CD14-positive monocyte (primary cell): ENCODE data around the gene RASAL2. TPM values are rescaled to one million over a fixed set of nuclear protein-coding genes. Genes with fewer than 3 reads are reported as not detected.

ENCODE experiments used
- DNase-seq, 3 donors: peaks; one replicate each; pipeline ENCODE4 v3.0.0-alpha.2; 2011 to 2022
- H2AFZ ChIP-seq: 2 replicates; pipeline ENCODE4 v1.6.0; 2012; ENCODE audit warnings: mild to moderate bottlenecking, low read depth, low read length, inconsistent platforms; ENCODE audit not compliant: insufficient read depth, poor library complexity, severe bottlenecking
- H3K27ac ChIP-seq, 2 donors: 1 replicate in 1 of 2; 2 replicates in 1 of 2; pipeline ENCODE4 v1.5.1; 2012 to 2013; ENCODE audit warnings: low read length in 2 of 2, control low read depth in 1 of 2, inconsistent platforms in 1 of 2, low read depth in 1 of 2, mild to moderate bottlenecking in 1 of 2
- H3K27me3 ChIP-seq, 2 donors: one replicate each; pipeline versions ENCODE4 v1.6.0 to v1.6.1; 2011 to 2013; ENCODE audit warnings: low read length in 2 of 2; ENCODE audit not compliant: control insufficient read depth in 2 of 2, insufficient read depth in 2 of 2
- H3K36me3 ChIP-seq, 2 donors: replicated peaks in 1 of 2; 1 replicate in 1 of 2; 2 replicates in 1 of 2; pipeline versions ENCODE4 v1.5.1 to v1.6.1; 2012 to 2013; ENCODE audit warnings: low read length in 2 of 2, control low read depth in 1 of 2, inconsistent platforms in 1 of 2, mild to moderate bottlenecking in 1 of 2; ENCODE audit not compliant: insufficient read depth in 2 of 2, control insufficient read depth in 1 of 2
- H3K4me1 ChIP-seq, 2 donors: 1 replicate in 1 of 2; 2 replicates in 1 of 2; pipeline versions ENCODE4 v1.5.1 to v1.6.1; 2012 to 2013; ENCODE audit warnings: low read length in 2 of 2, control low read depth in 1 of 2, inconsistent platforms in 1 of 2, mild to moderate bottlenecking in 1 of 2, moderate library complexity in 1 of 2; ENCODE audit not compliant: insufficient read depth in 2 of 2, control insufficient read depth in 1 of 2
- H3K4me2 ChIP-seq: replicated peaks from 2 replicates; pipeline ENCODE3; 2012; ENCODE audit warnings: low read length, moderate library complexity, mild to moderate bottlenecking; ENCODE audit not compliant: poor library complexity, severe bottlenecking; ENCODE audit errors: extremely low read depth
- H3K4me3 ChIP-seq, 3 experiments: fragments of 200-600 bp in 1 of 3; sonication (generic) in 1 of 3; replicated peaks in 1 of 3; 1 replicate in 2 of 3; 2 replicates in 1 of 3; pipeline ENCODE4 v1.5.1; 2011 to 2013; ENCODE audit warnings: low read length in 3 of 3, mild to moderate bottlenecking in 3 of 3, control low read depth in 2 of 3, low read depth in 2 of 3, inconsistent platforms in 1 of 3, moderate library complexity in 1 of 3
- H3K79me2 ChIP-seq: 2 replicates; pipeline ENCODE4 v1.6.0; 2012; ENCODE audit warnings: mild to moderate bottlenecking, control low read depth, inconsistent platforms, low read length, moderate library complexity; ENCODE audit not compliant: insufficient read depth
- H3K9ac ChIP-seq: 2 replicates; pipeline ENCODE4 v1.6.0; 2017; ENCODE audit warnings: low read length, mild to moderate bottlenecking; ENCODE audit not compliant: insufficient read depth, poor library complexity, severe bottlenecking
- H3K9me3 ChIP-seq, 2 donors: replicated peaks in 1 of 2; 1 replicate in 1 of 2; 2 replicates in 1 of 2; pipeline versions ENCODE4 v1.5.1 to v1.6.1; 2012 to 2013; ENCODE audit warnings: low read length in 2 of 2, control low read depth in 1 of 2; ENCODE audit not compliant: control insufficient read depth in 1 of 2, insufficient read depth in 1 of 2
- H4K20me1 ChIP-seq: 2 replicates; pipeline ENCODE4 v1.6.0; 2012; ENCODE audit warnings: mild to moderate bottlenecking, low read length, control low read depth, moderate library complexity; ENCODE audit not compliant: insufficient read depth
- H3K27ac Mint-ChIP-seq, 7 donors: one replicate each; pipeline ENCODE4 v1.8.0; 2020; ENCODE audit warnings: mild to moderate bottlenecking in 7 of 7, mixed read lengths in 7 of 7, moderate library complexity in 6 of 7, inconsistent platforms in 2 of 7
- H3K27me3 Mint-ChIP-seq, 3 donors: one replicate each; pipeline ENCODE4 v1.8.0; 2021 to 2022; ENCODE audit warnings: low read depth in 3 of 3, mild to moderate bottlenecking in 3 of 3, mixed read lengths in 3 of 3, moderate library complexity in 3 of 3, inconsistent platforms in 1 of 3
- H3K36me3 Mint-ChIP-seq, 2 donors: one replicate each; pipeline ENCODE4 v1.8.0; 2020; ENCODE audit warnings: mixed read lengths in 2 of 2, inconsistent platforms in 1 of 2, mild to moderate bottlenecking in 1 of 2
- H3K4me1 Mint-ChIP-seq: one replicate; pipeline ENCODE4 v1.8.0; 2020; ENCODE audit warnings: mild to moderate bottlenecking, mixed read lengths
- H3K4me3 Mint-ChIP-seq, 2 donors: one replicate each; pipeline ENCODE4 v1.8.0; 2020; ENCODE audit warnings: mild to moderate bottlenecking in 2 of 2, mixed read lengths in 2 of 2, moderate library complexity in 1 of 2
- H3K9me3 Mint-ChIP-seq, 7 donors: one replicate each; pipeline ENCODE4 v1.8.0; 2020 to 2022; ENCODE audit warnings: mixed read lengths in 7 of 7, mild to moderate bottlenecking in 6 of 7, moderate library complexity in 6 of 7, inconsistent platforms in 2 of 7
- WGBS: methylation state at CpG from one replicate; pipeline ENCODE4 v1.1.5; 2013; ENCODE audit warnings: missing lambda C conversion rate; ENCODE audit not compliant: insufficient coverage; 5-methylcytosine and 5-hydroxymethylcytosine counted together
- intact Hi-C, 2 donors: fragments of 100-400 bp; cut with micrococcal nuclease; formaldehyde crosslinking; loops; one replicate each; pipeline versions ENCODE4 v1.15.0 to v1.15.1; 2023
- polyA plus RNA-seq, 3 donors: library from polyadenylated mRNA; depleted of rRNA in 1 of 3; unstranded in 2 of 3; stranded (reverse) in 1 of 3; fragments of 300-500 nt in 2 of 3; fragments of >200 nt in 1 of 3; fragmentation: Illumina TruSeq in 2 of 3; gene quantifications; 1 replicate in 2 of 3; 2 replicates in 1 of 3; pipeline ENCODE4 v1.2.3, GENCODE V29; 2012 to 2021
- TF ChIP-seq, protein P1 (sequence below): fragments of 200-600 bp; IDR thresholded peaks from one replicate; pipeline ENCODE4 v1.8.0; 2022; ENCODE audit warnings: antibody characterized with exemption, mild to moderate bottlenecking

Gene RASAL2
- polyA plus RNA-seq, 3 donors = 0.15 to 1.00 (median 0.63) TPM

DNA sequence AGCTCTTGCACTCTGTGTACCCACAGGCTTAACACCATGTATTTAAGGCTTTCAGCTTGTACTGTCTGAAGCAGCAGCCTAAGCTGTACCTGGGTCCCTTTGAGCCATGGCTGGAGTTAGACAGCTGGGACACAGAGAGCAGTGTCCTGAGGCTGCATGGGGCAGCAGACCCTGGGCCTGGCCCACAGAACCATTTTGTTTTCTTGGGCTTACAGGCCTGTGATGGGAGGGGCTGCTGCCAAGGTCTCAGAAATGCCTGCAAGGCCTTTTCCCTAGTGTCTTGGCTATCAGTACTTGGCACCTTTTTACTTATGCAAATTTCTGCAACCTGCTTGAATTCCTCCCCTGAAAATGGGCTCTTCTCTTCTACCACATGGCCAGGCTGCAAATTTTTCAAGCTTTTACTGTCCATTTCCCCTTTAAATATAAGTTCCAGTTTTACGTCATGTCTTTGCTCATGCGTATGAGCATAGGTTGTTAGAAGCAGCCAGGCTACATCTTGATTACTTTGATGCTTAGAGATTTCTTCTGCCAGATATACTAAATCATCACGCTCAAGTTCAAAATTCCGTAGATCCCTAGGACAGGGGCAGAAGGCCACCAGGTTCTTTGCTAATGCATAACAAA is 259.0 kb downstream of the RASAL2 start:
- H2AFZ ChIP-seq = no peak overlapping the region
- TF ChIP-seq, protein P1, sequence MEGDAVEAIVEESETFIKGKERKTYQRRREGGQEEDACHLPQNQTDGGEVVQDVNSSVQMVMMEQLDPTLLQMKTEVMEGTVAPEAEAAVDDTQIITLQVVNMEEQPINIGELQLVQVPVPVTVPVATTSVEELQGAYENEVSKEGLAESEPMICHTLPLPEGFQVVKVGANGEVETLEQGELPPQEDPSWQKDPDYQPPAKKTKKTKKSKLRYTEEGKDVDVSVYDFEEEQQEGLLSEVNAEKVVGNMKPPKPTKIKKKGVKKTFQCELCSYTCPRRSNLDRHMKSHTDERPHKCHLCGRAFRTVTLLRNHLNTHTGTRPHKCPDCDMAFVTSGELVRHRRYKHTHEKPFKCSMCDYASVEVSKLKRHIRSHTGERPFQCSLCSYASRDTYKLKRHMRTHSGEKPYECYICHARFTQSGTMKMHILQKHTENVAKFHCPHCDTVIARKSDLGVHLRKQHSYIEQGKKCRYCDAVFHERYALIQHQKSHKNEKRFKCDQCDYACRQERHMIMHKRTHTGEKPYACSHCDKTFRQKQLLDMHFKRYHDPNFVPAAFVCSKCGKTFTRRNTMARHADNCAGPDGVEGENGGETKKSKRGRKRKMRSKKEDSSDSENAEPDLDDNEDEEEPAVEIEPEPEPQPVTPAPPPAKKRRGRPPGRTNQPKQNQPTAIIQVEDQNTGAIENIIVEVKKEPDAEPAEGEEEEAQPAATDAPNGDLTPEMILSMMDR = no peak
- H4K20me1 ChIP-seq = no peaks in the 10 kb centered on the region
- Mint-ChIP-seq H3K36me3 (no peaks in the 10 kb centered on the region), H3K4me1 (peaks cover 2% of the 10 kb centered on the region), H3K4me3 (no peak overlapping the region), H3K27me3 (peaks cover 1 to 5% (median 1%) of the 10 kb centered on the region in 3 donors), H3K27ac (no peak overlapping the region), H3K9me3 (peaks cover 2 to 17% (median 5%) of the 10 kb centered on the region in 7 donors)
- no peaks in the 10 kb centered on the region for H3K27me3 ChIP-seq
- H3K4me2 ChIP-seq = no peak overlapping the region
- no peak overlapping the region for H3K4me3 ChIP-seq
- no peak overlapping the region for H3K9ac ChIP-seq
- 100% methylated on average over 2 of the region's 4 CpGs for WGBS
- H3K27ac ChIP-seq = no peak overlapping the region
- H3K36me3 ChIP-seq = no peaks in the 10 kb centered on the region
- peaks cover 0 to 9% of the 10 kb centered on the region in 2 donors for H3K9me3 ChIP-seq
- no peaks in the 10 kb centered on the region for H3K4me1 ChIP-seq
- DNase-seq = no peak
- no peaks in the 10 kb centered on the region for H3K79me2 ChIP-seq
- intact Hi-C loops = no loop called here

DNA sequence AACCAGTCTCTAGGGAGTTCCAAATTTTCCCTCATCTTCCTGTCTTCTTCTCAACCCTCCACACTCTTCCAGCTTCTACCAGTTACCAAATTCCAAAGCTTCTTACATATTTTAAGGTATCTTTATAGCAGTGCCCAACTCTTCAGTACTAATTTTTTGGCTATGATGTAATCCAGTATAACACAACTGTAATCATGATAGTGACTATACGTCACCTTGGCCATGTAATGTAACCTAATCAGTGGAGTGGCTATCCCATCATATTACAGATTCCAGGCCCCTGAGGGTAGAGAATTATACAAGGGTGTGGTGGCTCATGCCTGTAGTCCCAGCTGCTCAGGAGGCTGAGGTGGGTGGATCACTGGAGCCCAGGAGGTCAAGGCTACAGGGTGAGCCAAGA is 259.6 kb downstream of the RASAL2 start:
- Mint-ChIP-seq H3K4me1 (peaks cover 2% of the 10 kb centered on the region), H3K27ac (no peak overlapping the region), H3K36me3 (no peaks in the 10 kb centered on the region), H3K4me3 (no peak overlapping the region), H3K27me3 (peaks cover 1 to 5% (median 2%) of the 10 kb centered on the region in 3 donors), H3K9me3 (peaks cover 2 to 13% (median 5%) of the 10 kb centered on the region in 7 donors)
- no CpG with 5 or more reads among the region's 1 CpG for WGBS
- no peaks in the 10 kb centered on the region for H4K20me1 ChIP-seq
- no peak overlapping the region for H2AFZ ChIP-seq
- H3K9me3 ChIP-seq = peaks cover 0 to 9% of the 10 kb centered on the region in 2 donors
- intact Hi-C loops = no loop called here
- H3K27me3 ChIP-seq = no peaks in the 10 kb centered on the region
- H3K4me2 ChIP-seq = no peak overlapping the region
- no peak overlapping the region for H3K4me3 ChIP-seq
- H3K36me3 ChIP-seq = no peaks in the 10 kb centered on the region
- TF ChIP-seq, protein P1 = no peak
- DNase-seq = no peak
- no peaks in the 10 kb centered on the region for H3K4me1 ChIP-seq
- no peak overlapping the region for H3K27ac ChIP-seq
- H3K79me2 ChIP-seq = no peaks in the 10 kb centered on the region
- H3K9ac ChIP-seq = no peak overlapping the region
